Fibroblast of the aortic adventitia (primary cell): ENCODE data around the gene TMEM245. TPM values are rescaled to one million over a fixed set of nuclear protein-coding genes. Genes with fewer than 3 reads are reported as not detected.
"Not testable (repeated sequence)": the region's sequence is repeated elsewhere in the genome, so short reads cannot be mapped to it uniquely, and the experiment has no call there.

ENCODE experiments used
- DNase-seq: peaks from one replicate; pipeline ENCODE4 v3.0.0-alpha.2; 2010; ENCODE audit warnings: low read depth
- H3K4me3 ChIP-seq: 2 replicates; pipeline ENCODE4 v1.5.1; 2011; ENCODE audit warnings: low read depth, mild to moderate bottlenecking, control low read depth, low read length, moderate library complexity
- CTCF ChIP-seq: IDR thresholded peaks from 2 replicates; pipeline ENCODE4 v1.5.1; 2011; ENCODE audit warnings: mild to moderate bottlenecking, low read length, control low read depth, inconsistent platforms; ENCODE audit not compliant: insufficient read depth
- total RNA-seq: library from RNA; depleted of rRNA; stranded (reverse); fragments of >200 nt; gene quantifications from 2 replicates; pipeline ENCODE4 v1.2.3, GENCODE V29; 2012; ENCODE audit warnings: low replicate concordance

The TMEM245 gene
- total RNA-seq, 1 donor, result 51.2 TPM

DNA sequence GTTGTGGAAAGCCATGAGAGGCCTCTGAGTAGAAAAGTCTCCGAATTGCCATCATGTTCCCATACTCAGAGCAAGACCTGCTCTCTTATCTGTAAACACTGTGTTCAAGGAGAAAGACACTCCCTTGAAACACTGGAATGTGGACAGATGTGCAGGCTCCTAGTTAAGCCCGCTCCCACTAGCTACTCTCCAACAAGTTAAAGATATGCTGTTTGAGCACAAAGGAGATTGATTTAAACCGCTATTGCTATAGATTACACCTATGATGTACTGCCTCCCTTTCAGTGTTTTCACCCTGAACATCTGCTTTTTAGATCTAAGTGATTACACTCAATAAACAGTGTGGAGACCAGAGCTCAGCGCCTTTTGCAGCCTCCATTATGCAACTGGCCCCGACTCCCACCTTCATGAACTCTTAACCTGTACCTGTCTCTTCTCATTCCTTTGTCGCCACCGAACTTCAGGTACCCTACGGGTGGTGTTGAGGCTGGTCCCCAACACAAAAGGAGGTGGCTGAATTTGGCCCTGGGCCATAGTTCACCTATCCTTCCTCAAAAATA lies 47.5 kb downstream of the TMEM245 start:
- no peak for TF ChIP-seq CTCF
- H3K4me3 ChIP-seq, result no peak overlapping the region
- no peak for DNase-seq

GRCh38 chr9:109068764-109069163 lies 51.0 kb downstream of the TMEM245 start:
- TF ChIP-seq CTCF, result no peak
- no peak overlapping the region for H3K4me3 ChIP-seq

DNA sequence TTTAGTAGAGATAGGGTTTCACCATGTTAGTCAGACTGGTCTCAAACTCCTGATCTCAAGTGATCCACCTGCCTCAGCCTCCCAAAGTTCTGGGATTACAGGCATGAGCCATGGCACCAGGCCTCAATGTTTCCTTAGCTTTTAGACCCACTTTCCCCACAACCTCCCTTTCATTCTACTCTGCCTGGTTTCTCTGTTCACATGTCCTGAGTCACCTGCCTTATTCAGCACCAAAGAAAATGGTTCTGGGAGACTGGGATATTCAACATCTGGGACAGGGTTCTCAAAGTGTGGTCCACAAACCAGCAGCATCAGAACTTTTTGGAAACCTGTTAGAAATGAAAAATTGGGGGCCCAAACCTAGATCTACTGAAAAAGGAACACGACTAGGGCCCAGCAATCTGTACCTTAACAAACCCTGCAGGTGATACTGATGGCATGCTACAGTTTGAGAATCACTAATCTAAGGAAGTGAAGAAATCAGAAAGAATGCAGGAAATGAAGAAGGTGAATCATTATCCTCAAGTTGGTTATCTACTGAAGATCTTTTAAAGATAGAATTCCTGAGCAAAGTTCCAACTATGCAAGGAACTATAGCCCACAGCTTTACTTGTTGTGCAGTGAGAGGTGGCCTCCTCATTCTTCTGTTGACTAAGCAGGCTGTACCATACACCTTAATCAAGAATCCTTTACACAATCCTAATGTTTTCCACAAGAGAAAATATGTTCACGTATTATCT lies 54.6 kb downstream of the TMEM245 start:
- H3K4me3 ChIP-seq, result no peak overlapping the region
- DNase-seq, result peak; percentile 32
- no peak for TF ChIP-seq CTCF

More at GRCh38 chr9:109068764-109069163, 51.0 kb downstream of the TMEM245 start:
- no peak for DNase-seq

DNA sequence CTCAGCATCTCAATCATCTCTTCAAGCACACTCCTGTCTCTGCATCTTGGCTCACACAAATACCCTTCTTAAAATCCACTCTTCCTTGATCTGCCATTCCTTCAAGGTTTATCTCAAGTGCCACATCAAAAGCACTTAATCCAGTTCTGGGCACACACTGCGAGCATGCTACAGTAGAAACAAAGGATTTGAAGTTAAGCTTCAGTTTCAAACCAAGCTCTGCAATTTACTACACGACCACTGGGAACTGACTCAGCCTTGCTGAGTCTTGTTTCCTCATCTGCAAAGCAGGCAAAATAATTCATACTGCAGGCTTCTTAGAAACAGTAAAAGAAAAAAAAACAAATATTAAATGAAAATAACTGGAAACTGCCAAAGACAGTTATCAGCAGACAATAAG lies 56.0 kb downstream of the TMEM245 start:
- H3K4me3 ChIP-seq, result no peak overlapping the region
- TF ChIP-seq CTCF, result peak; percentile 23
- peak; percentile 16 for DNase-seq

- no peak for DNase-seq
Measured at GRCh38 chr9:109062543-109062942, 57.2 kb downstream of the TMEM245 start.

DNA sequence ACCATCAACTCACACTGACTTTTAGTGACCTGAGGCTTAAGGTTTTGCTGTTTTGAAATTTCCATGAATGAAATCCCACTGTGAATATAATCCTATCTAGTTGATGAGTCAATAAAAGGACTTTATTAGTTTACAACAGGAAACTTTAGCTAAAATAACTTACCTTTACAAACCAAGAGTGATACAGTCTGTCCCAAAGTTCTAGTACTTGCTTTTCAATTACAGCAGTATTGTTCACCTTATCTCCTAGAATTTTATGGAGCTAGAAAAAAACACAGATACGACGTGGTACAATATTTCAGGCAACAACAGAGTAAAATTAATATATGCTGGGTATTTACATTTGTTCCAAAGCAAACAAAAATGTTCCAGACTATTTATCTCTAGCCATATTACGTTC lies 59.6 kb downstream of the TMEM245 start:
- no peak for DNase-seq
- H3K4me3 ChIP-seq, result no peak overlapping the region
- TF ChIP-seq CTCF, result no peak

More at GRCh38 chr9:109062543-109062942, 57.2 kb downstream of the TMEM245 start:
- no peak for TF ChIP-seq CTCF
- no peak overlapping the region for H3K4me3 ChIP-seq

- DNase-seq, result peak; percentile 28
- H3K4me3 ChIP-seq, result not testable (repeated sequence)
Measured at GRCh38 chr9:109053121-109053520, 66.6 kb downstream of the TMEM245 start.
